Stimulated activated CD8-positive, alpha-beta memory T cell treated with anti-CD3 and anti-CD28 coated beads, Interleukin-15, amount 100 ng/mL, for 1 hour (primary cell): ENCODE results near the gene SNTG2.

Experiments used
- DNase-seq: peaks from one replicate; pipeline ENCODE4 v3.0.0-alpha.2; 2020; ENCODE audit warnings: low read depth

SNTG2 gene

GRCh38 chr2:953975-954686, 3.5 kb downstream of the SNTG2 start:
- no peak for DNase-seq

GRCh38 chr2:954687-955000, 4.0 kb downstream of the SNTG2 start:
- no peak for DNase-seq

- no peak for DNase-seq
Measured at GRCh38 chr2:955829-956731, 5.4 kb downstream of the SNTG2 start.

- no peak for DNase-seq
Measured at GRCh38 chr2:959457-959856, 8.8 kb downstream of the SNTG2 start.

- DNase-seq = no peak
Measured at GRCh38 chr2:960061-960736, 9.6 kb downstream of the SNTG2 start.

GRCh38 chr2:961786-962185, 11.1 kb downstream of the SNTG2 start:
- no peak for DNase-seq

- no peak for DNase-seq
Measured at GRCh38 chr2:963876-964275, 13.2 kb downstream of the SNTG2 start.

- no peak for DNase-seq
Measured at GRCh38 chr2:964562-964961, 13.9 kb downstream of the SNTG2 start.

- no peak for DNase-seq
Measured at GRCh38 chr2:965640-966147, 15.0 kb downstream of the SNTG2 start.

- no peak for DNase-seq
Measured at GRCh38 chr2:973129-973528, 22.5 kb downstream of the SNTG2 start.

GRCh38 chr2:974054-974453, 23.4 kb downstream of the SNTG2 start:
- no peak for DNase-seq

- no peak for DNase-seq
Measured at GRCh38 chr2:974502-974901, 23.9 kb downstream of the SNTG2 start.

GRCh38 chr2:975095-975494, 24.4 kb downstream of the SNTG2 start:
- DNase-seq = no peak

- no peak for DNase-seq
Measured at GRCh38 chr2:979069-979928, 28.6 kb downstream of the SNTG2 start.

- no peak for DNase-seq
Measured at GRCh38 chr2:980176-980575, 29.5 kb downstream of the SNTG2 start.

- DNase-seq = no peak
Measured at GRCh38 chr2:981258-981657, 30.6 kb downstream of the SNTG2 start.

- DNase-seq = no peak
Measured at GRCh38 chr2:981759-982158, 31.1 kb downstream of the SNTG2 start.

- DNase-seq = no peak
Measured at GRCh38 chr2:985317-985898, 34.8 kb downstream of the SNTG2 start.

- DNase-seq = no peak
Measured at GRCh38 chr2:987789-988188, 37.1 kb downstream of the SNTG2 start.

GRCh38 chr2:989781-990467, 39.3 kb downstream of the SNTG2 start:
- DNase-seq = no peak

- no peak for DNase-seq
Measured at GRCh38 chr2:990970-991369, 40.3 kb downstream of the SNTG2 start.
